ENCODE data around the gene HEXD. TPM values are rescaled to one million over a fixed set of nuclear protein-coding genes. Genes with fewer than 3 reads are reported as not detected.

Gene HEXD
- polyA plus RNA-seq, 1 experiment = 9.1 TPM

DNA sequence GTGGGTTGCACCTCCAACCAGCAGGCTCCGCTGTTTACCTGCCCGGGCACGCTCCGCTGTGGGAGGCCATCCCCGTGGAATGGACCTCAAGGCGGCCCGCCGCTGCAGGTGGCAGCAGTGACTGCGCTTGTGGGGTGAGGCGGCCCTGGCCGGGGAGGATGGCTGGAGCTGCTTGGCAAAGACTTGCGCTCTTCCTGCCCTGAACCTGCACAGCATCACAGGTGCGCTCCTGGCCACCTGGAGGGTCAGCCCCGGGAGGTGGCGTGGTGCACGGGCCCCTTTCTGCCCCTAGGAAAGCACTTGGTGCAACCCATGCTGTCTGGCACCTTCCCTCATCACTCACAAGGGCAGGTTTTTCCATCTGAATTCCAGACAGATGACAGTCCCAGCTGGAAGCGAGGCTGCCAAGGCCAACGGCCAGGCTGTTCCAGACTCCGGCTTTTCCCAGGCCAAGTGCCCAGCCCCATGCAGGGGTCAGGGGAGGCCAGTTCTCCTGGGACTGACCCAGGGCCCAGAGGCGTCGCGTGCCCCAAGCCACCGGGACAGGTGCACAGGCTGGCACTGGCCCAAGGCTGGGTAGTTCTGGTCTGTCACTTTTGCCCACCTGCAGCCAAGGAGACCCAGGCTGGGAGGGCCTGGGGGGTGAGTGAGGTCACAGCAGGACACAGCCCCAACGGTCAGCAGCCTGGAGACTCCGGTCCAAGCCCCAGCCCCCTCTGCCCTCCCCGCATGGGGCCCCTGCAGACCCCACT is 33.2 kb upstream of the HEXD start:
- ChIA-PET CTCF (no interaction called here), POLR2A (no interaction called here)
- Histone ChIP-seq H3K4me3 (ENCODE audit: low read depth, low read length) (no peak overlapping the region), H3K27ac (ENCODE audit: low read depth, low read length) (no peak overlapping the region), H3K27me3 (ENCODE audit: control insufficient read depth, insufficient read depth, low read length) (peaks cover 47% of the 10 kb centered on the region), H3K9me3 (ENCODE audit: control insufficient read depth, insufficient read depth, low read length) (no peaks in the 10 kb centered on the region; the same call in 1 of the 2 replicates)
- TF ChIP-seq, protein P1, sequence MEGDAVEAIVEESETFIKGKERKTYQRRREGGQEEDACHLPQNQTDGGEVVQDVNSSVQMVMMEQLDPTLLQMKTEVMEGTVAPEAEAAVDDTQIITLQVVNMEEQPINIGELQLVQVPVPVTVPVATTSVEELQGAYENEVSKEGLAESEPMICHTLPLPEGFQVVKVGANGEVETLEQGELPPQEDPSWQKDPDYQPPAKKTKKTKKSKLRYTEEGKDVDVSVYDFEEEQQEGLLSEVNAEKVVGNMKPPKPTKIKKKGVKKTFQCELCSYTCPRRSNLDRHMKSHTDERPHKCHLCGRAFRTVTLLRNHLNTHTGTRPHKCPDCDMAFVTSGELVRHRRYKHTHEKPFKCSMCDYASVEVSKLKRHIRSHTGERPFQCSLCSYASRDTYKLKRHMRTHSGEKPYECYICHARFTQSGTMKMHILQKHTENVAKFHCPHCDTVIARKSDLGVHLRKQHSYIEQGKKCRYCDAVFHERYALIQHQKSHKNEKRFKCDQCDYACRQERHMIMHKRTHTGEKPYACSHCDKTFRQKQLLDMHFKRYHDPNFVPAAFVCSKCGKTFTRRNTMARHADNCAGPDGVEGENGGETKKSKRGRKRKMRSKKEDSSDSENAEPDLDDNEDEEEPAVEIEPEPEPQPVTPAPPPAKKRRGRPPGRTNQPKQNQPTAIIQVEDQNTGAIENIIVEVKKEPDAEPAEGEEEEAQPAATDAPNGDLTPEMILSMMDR (IDR thresholded peaks at IDR 0.05; ENCODE audit: low read depth, low read length) = no peak
- no peak for DNase-seq (ENCODE audit: low read depth, low spot score)

DNA sequence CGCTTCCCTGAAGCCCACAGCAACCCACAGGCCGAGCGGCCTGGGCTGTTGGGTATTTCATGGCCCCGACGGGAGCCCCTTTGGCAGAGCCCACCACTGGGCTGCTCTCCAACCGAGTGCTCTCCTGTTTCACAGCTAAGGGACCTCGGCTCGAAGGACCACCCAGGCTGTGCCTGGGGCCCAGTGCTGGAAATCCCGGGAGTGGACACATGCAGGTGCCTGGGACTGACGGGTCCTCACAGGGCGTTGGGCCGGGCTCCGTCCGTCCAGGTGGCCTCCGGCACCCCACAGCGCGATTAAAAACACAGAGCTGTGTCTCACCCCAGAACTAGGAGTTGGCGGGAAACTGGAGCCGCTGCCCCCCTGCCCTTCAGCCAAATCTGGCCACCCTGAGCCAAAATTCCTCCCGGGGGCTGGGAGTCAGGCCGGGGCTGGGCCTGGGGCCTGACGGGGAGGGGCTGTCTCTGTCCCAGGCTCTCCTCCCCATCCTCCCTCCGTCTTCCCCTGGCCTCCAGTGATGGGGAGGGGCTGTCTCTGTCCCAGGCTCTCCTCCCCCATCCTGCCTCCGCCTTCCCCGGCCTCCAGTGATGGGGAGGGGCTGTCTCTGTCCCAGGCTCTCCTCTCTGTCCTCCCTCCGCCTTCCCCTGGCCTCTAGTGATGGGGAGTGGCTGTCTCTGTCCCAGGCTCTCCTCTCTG is 32.4 kb upstream of the HEXD start:
- Histone ChIP-seq H3K27me3 (ENCODE audit: control insufficient read depth, insufficient read depth, low read length) (peaks cover 43% of the 10 kb centered on the region), H3K4me3 (ENCODE audit: low read depth, low read length) (no peak overlapping the region), H3K27ac (ENCODE audit: low read depth, low read length) (no peak overlapping the region), H3K9me3 (ENCODE audit: control insufficient read depth, insufficient read depth, low read length) (no peaks in the 10 kb centered on the region; the same call in 1 of the 2 replicates)
- ChIA-PET CTCF (no interaction called here), POLR2A (no interaction called here)
- TF ChIP-seq, protein P1 (IDR thresholded peaks at IDR 0.05; ENCODE audit: low read depth, low read length) = no peak
- DNase-seq (ENCODE audit: low read depth, low spot score) = no peak

DNA sequence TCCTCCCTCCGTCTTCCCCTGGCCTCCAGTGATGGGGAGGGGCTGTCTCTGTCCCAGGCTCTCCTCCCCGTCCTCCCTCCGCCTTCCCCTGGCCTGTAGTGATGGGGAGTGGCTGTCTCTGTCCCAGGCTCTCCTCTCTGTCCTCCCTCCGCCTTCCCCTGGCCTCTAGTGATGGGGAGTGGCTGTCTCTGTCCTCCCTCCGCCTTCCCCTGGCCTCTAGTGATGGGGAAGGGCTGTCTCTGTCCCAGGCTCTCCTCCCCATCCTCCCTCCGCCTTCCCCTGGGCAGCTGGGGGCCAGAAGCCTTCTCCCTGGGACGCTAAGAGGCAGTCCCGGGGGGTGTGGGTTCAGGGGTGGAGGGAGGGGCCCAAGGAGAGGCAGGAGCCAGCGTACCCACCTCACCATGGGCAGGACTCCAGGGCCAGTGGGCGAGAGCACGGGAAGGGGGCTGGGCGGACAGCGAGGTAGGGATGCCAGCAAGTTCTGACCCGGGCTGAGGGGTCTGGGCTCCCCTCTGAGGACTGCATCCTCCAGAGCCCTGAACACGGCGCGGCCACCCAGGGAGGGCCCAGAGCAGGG is 31.8 kb upstream of the HEXD start:
- ChIA-PET CTCF (no interaction called here), POLR2A (no interaction called here)
- H3K4me3 ChIP-seq (ENCODE audit: low read depth, low read length) = no peak overlapping the region
- peaks cover 39% of the 10 kb centered on the region for H3K27me3 ChIP-seq (ENCODE audit: control insufficient read depth, insufficient read depth, low read length)
- no peak for DNase-seq (ENCODE audit: low read depth, low spot score)
- no peaks in the 10 kb centered on the region; the same call in 1 of the 2 replicates for H3K9me3 ChIP-seq (ENCODE audit: control insufficient read depth, insufficient read depth, low read length)
- TF ChIP-seq, protein P1 (IDR thresholded peaks at IDR 0.05; ENCODE audit: low read depth, low read length) = no peak
- H3K27ac ChIP-seq (ENCODE audit: low read depth, low read length) = no peak overlapping the region

DNA sequence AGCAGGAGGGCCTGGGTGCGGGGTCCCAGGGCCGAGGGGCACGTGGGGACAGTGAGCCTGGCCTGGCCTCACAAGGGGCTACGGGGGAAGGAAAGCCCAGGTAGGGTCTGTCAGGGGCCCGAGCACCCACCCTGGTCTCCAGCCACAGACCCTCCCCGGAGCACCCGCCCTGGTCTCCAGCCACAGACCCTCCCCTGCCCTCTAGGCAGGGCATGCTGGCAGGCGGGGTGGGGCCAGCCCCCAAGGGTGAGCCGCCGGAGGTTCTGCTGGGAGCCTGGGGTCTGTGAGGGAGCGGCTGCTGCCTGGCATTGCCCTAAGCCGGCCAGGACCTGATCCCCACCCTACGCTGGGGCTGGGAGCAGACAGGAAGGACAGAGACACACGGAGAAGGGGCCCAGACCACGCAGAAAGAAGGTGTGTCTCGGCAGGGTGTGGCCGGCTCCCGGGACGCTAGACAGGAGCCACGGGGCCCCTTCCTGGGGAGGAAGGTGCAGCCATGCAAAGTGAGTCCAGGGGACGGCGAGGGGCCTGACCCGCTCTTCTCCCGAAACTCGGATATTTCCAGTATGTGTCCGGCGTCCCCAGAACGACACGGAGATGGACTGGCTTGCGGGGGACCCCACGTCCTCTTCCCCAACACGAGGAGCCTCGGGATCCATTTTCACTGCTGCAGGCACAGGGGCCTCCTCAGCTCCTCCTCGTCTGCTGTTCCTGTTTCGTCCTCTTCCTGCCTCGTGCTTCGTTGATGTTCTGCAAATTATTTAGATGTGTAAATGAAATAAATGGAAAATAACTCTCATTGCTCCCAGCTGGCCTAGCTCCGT is 31.1 kb upstream of the HEXD start:
- no peaks in the 10 kb centered on the region; the same call in 1 of the 2 replicates for H3K9me3 ChIP-seq (ENCODE audit: control insufficient read depth, insufficient read depth, low read length)
- peaks cover 39% of the 10 kb centered on the region for H3K27me3 ChIP-seq (ENCODE audit: control insufficient read depth, insufficient read depth, low read length)
- H3K27ac ChIP-seq (ENCODE audit: low read depth, low read length) = no peak overlapping the region
- DNase-seq (ENCODE audit: low read depth, low spot score) = no peak
- no peak overlapping the region for H3K4me3 ChIP-seq (ENCODE audit: low read depth, low read length)
- ChIA-PET POLR2A (no interaction called here), CTCF (no interaction called here)
- TF ChIP-seq, protein P1 (IDR thresholded peaks at IDR 0.05; ENCODE audit: low read depth, low read length) = no peak
